Liver (tissue), 3 donors: ENCODE data around the gene SH2B3.

ENCODE experiments used
- RXRA ChIP-seq, 2 donors: IDR thresholded peaks; 2 replicates each; pipeline ENCODE4 v1.6.1; 2017 to 2018; ENCODE audit warnings: antibody characterized with exemption in 2 of 2, mild to moderate bottlenecking in 1 of 2
- TF ChIP-seq, protein P1 (sequence below): fragments of 150-350 bp; IDR thresholded peaks from 2 replicates; pipeline ENCODE4 v1.5.1; 2017; ENCODE audit warnings: improper control_type of control experiment, low read depth, low read length; ENCODE audit not compliant: missing input control
- TF ChIP-seq, protein P2 (sequence below): IDR thresholded peaks from 2 replicates; pipeline ENCODE4 v1.6.1; 2016; ENCODE audit warnings: antibody characterized with exemption
- donor health status: healthy.
- donor health status: healthy.

DNA sequence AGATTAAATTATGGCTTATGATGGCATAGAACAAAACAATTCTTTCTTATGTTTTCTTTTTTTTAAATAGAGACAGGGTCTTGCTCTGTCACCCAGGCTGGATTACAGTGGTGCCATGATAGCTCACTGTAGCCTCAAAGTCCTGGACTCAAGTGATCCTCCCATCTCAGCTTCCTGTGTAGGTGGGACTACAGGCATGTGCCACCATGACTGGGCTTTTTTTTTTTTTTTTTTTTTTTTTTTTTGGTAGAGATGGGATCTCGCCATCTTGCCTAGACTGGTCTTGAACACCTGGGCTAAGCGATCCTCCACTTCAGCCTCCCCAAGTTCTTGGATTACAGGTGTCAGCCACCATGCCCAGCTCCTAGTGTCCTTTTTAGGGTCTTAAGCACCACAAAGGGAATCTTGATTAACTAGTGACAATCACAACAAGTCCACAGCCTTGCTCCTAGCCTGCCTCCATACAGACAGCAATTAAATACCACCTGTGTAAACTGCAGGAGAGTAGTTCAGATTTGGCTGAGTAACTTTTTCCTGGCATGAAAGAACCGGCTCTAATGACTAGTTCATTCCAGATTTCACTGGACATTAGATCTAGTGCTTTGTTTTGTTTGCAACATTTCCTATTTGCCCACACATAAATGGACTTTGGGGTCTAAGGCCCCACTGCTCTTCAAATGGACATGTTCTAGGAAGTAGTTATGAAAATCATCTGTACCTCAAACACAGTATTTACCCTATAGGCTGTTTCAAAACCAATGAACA lies 61.6 kb downstream of the SH2B3 start:
- peak in 1 of 2 donors; percentile 46 for TF ChIP-seq RXRA (IDR thresholded peaks at IDR 0.05)
- TF ChIP-seq, protein P1, sequence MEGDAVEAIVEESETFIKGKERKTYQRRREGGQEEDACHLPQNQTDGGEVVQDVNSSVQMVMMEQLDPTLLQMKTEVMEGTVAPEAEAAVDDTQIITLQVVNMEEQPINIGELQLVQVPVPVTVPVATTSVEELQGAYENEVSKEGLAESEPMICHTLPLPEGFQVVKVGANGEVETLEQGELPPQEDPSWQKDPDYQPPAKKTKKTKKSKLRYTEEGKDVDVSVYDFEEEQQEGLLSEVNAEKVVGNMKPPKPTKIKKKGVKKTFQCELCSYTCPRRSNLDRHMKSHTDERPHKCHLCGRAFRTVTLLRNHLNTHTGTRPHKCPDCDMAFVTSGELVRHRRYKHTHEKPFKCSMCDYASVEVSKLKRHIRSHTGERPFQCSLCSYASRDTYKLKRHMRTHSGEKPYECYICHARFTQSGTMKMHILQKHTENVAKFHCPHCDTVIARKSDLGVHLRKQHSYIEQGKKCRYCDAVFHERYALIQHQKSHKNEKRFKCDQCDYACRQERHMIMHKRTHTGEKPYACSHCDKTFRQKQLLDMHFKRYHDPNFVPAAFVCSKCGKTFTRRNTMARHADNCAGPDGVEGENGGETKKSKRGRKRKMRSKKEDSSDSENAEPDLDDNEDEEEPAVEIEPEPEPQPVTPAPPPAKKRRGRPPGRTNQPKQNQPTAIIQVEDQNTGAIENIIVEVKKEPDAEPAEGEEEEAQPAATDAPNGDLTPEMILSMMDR: no peak
- TF ChIP-seq, protein P2, sequence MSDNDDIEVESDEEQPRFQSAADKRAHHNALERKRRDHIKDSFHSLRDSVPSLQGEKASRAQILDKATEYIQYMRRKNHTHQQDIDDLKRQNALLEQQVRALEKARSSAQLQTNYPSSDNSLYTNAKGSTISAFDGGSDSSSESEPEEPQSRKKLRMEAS: peak; percentile 34
